OCI-LY1 (cell line): ENCODE results near the gene DSPP.

Experiments
- EZH2 ChIP-seq: fragments of 200-600 bp; sonication (generic), shearing (Covaris generic); IDR thresholded peaks from 2 replicates; pipeline ENCODE4 v1.8.0; 2017; ENCODE audit warnings: borderline replicate concordance, mixed run types, mild to moderate bottlenecking, antibody characterized with exemption, low read length, moderate library complexity, mixed read lengths
- TF ChIP-seq, protein P1 (sequence below): fragments of 200-600 bp; sonication (generic), shearing (Covaris generic); IDR thresholded peaks from 2 replicates; pipeline ENCODE4 v1.5.1; 2017; ENCODE audit warnings: mild to moderate bottlenecking, antibody characterized with exemption, low read length, moderate library complexity, mixed read lengths

GRCh38 chr4:87614292-87614890 lies 6.1 kb downstream of the DSPP start:
- no peak for TF ChIP-seq EZH2
- TF ChIP-seq, protein P1, sequence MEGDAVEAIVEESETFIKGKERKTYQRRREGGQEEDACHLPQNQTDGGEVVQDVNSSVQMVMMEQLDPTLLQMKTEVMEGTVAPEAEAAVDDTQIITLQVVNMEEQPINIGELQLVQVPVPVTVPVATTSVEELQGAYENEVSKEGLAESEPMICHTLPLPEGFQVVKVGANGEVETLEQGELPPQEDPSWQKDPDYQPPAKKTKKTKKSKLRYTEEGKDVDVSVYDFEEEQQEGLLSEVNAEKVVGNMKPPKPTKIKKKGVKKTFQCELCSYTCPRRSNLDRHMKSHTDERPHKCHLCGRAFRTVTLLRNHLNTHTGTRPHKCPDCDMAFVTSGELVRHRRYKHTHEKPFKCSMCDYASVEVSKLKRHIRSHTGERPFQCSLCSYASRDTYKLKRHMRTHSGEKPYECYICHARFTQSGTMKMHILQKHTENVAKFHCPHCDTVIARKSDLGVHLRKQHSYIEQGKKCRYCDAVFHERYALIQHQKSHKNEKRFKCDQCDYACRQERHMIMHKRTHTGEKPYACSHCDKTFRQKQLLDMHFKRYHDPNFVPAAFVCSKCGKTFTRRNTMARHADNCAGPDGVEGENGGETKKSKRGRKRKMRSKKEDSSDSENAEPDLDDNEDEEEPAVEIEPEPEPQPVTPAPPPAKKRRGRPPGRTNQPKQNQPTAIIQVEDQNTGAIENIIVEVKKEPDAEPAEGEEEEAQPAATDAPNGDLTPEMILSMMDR, result no peak
